Left ventricle myocardium superior (tissue), 1 donor: Measurements from ENCODE around the gene CIAO3. TPM values are rescaled to one million over a fixed set of nuclear protein-coding genes. Genes with fewer than 3 reads are reported as not detected.

Experiments used
- ATAC-seq: fragments of 200-7000 bp; cut with Tn5 transposase; one replicate; pipeline ENCODE4 v1.9.1; 2020; ENCODE audit warnings: mild to moderate bottlenecking, moderate library complexity
- DNase-seq: peaks from one replicate; pipeline ENCODE4 v3.0.0-alpha.2; 2020
- intact Hi-C: fragments of 100-400 bp; cut with micrococcal nuclease; formaldehyde crosslinking; loops from one replicate; pipeline ENCODE4 v1.11.0; 2022
- total RNA-seq: library from RNA; stranded (reverse); fragmentation: NEBNext Ultra II Directional; extraction: Animal tissue kit (Norgen Biotek cat#: 25700); gene quantifications from one replicate; pipeline ENCODE4 v1.2.1, GENCODE V29; 2021
- donor health status: DM: no; HTN: yes; CAD: no; lungs with severe emphysema.

The CIAO3 gene
- total RNA-seq, 1 donor from 2014 or later: 34.5 TPM

DNA sequence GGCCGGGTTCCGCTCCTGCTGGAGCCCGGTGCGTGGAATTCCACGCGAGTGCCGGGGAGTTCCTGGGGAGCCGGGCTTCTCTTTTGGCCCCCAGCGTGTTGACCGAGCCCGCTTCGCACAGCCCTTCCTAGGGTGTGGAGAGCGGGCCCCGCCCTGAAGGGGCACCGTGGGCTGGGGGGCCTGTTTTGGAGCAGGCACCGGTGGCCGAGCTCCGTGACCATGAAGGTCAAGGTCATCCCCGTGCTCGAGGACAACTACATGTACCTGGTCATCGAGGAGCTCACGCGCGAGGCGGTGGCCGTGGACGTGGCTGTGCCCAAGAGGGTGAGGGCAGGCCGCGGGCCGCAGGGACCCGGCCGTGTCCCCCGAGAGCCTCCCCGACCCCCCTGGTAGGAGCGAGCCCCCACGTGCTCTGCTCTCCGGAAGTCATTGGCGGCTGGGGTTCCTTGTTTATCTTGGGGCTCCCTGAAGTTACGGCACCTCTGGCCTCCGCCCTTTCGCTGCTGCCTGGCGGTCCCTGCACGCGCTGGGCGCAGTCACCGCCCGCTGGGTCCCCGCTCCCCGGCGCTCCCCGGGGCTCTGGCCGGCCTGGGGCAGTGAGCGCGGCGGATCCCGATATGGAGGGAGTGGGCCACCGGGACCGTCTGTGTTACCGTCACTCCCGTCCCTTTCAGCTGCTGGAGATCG is 13.4 kb downstream of the CIAO3 start:
- ATAC-seq (peak; percentile 9), DNase-seq (no peak)

DNA sequence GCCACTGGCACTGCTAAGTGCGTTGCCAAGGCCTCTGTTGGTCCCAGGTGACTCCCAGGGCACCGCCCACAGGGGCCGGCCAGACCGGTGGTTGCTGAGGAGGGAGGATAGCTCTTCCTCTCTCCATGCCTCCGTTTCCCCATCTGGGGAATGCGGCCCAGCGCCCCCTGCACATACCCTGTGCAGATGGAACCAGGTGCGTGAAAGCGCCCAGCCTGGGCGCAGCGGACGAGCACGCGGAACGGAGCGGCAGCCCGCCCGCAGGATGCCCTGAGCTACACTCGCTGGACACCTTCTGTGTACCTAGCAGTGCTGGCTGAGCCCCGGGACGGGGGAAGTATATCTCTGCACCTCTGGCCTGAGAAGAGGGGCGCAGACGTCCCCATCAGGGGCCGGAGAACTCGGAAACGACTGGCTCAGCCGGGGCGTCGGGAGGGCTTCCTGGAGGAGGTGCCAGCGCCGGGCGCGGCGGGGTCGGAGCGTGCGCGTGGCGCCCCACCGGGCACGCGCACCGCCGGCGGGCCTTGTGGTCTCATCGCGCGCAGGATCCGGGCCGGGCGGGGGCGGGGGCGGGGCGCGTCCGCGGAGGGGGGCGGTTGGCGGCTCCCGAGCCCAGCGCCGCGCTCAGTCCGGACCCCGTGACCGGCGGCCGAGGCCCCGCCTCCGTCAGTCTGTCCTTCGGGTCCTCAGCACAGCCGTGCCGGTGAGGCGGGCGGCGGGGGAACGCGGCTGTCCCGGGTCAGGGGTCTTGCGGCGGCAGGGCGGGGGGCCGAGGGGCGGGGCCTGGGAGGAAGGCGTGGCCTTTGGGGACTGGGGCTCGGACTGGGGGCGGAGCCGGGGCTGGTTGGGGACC is 14.1 kb downstream of the CIAO3 start, which contains the start of the genes CCDC78 and HAGHL:
Gene CCDC78 (minus strand): TSS at position 6 of the 853 bp plus-strand sequence. CDS start 76 bp downstream, outside the sequence.
Gene HAGHL (plus strand): TSS at position 669 of the 853 bp plus-strand sequence. CDS start 404 bp downstream, outside the sequence.
- intact Hi-C loops: no loop called here
- peak; percentile 79 for DNase-seq

More for the DNA sequence above, 13.4 kb downstream of the CIAO3 start:
- intact Hi-C loops: no loop called here

DNA sequence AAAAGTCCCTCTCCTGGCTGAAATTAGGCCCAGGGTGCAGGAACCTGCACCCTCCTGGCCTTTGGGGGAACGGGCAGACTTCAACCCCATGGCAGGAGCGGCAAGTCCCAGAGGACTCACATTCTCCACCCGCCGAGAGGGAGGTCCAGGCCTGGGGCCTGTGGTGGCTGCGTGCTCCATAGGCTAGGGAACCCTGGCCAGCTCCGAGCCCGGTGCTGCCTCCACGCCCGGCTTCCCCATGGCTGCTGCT is 14.7 kb downstream of the CIAO3 start:
- intact Hi-C loops: no loop called here
- ATAC-seq: no peak
- no peak for DNase-seq

More for the DNA sequence above, 14.1 kb downstream of the CIAO3 start, which contains the start of the genes CCDC78 and HAGHL:
- ATAC-seq: peak; percentile 55

DNA sequence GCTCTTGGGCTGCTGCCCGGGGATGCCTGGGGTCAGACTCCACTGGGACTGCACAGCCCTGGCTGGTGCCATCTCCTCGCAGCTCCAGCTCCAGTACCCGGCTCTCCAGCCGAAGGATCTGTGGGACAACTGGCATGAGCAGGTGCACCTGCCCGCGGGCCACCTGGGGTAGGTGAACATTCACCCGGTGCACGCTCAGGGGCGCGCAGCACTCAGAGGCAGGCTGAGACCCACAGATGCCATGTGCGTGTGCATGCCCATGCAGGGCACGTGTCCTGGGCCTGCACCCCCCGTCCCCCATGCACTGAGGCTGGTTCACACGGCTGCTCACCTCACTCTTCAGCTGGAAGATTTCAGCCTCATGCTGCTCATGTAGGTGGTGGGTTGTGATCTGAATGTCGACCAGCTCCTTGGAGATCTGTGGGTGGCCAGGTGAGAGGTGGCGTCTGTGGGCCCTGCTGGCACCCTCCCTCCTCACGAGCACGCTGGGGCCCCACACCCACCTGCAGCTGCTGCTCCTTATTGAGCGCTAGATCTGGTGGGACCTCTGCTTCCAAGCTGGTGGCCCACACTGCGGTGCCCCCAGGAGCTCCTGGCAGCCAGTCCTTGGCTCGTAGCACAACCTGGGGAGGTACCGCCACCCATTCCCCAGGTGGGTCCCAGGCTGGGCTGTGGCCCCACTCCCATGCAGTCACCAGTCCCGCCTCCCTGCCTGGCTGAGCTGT is 15.2 kb downstream of the CIAO3 start:
- intact Hi-C loops: no loop called here
- no peak for ATAC-seq
- no peak for DNase-seq

DNA sequence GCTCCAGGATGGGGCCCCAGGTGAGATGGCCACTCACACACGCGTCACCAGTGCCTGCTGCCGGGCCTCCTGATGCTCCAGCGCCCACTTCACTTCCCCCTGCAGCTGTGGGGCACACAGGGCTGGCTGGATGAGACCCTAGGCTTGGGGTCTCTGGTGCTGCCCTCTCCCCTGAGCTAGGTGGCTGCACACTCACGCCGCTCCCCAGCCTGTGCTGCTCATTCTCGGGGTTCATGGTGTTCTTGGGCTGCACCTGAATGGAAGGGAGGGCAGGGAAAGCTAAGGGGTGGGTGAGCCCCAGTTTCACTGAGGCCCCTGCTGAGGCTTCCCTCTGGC is 15.8 kb downstream of the CIAO3 start:
- DNase-seq: no peak
- intact Hi-C loops: no loop called here
- ATAC-seq: no peak

DNA sequence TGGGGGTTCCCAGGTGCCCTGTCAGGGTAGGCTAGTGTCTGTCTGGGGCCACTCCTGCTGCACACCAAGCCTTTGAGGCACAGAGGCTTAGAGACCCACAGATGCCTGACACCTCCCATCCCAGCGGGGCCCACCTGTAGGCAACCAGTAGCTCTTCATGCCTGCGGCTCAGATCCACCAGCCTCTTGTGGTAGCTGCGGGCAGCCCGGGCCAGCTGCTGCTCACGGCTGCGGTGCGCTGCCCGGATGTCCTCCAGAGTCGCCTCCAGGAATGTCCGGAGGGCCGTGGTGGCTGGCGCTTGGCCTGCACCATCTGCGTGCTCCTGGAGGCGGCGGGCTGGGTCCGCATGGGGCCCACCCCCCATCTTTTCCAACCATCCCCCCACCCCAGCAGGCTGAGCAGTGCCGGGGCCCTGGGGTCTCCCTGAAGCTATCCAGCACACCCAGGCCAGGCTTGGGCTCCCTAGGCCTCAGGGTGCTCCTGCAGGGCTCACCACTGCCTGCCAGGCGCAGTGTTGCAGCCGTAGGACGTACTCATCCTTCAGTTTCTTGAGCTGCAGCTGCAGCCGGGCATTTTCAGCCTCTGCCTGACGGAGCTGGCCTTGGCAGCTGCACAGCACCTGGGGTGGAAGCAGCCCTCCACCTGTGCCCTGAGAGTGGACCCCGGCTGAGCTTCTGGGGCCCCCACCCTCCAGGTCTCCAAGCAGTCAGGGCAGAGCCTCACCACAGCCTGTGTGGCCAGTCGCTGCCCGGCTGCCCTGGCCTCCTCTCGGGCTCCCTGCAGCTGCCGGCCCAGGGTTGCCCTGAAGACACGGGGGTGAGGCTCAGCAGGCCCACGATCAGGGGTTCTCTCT is 16.4 kb downstream of the CIAO3 start:
- ATAC-seq (no peak), DNase-seq (no peak)
- intact Hi-C loops: no loop called here

DNA sequence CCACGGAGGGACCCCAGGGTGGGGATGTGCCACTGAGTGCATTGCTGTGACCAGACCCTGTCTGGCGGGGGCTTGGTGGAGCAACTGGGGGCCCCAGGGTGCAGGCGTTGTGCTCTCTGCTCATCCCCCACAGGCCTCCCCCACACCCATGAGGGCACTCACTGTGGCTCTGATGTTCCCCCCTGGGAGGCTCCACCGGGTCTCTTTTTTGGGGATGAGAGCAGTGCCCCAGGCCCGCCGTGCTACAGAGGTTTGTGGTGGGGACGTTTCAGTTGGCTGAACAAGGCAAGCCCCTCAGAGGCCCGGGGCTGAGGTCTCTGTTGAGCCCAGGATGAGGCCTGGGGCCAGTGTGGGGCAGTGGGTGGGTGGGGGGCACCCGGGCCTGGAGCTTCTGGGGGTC is 17.1 kb downstream of the CIAO3 start:
- intact Hi-C loops: no loop called here
- ATAC-seq (no peak), DNase-seq (no peak)

DNA sequence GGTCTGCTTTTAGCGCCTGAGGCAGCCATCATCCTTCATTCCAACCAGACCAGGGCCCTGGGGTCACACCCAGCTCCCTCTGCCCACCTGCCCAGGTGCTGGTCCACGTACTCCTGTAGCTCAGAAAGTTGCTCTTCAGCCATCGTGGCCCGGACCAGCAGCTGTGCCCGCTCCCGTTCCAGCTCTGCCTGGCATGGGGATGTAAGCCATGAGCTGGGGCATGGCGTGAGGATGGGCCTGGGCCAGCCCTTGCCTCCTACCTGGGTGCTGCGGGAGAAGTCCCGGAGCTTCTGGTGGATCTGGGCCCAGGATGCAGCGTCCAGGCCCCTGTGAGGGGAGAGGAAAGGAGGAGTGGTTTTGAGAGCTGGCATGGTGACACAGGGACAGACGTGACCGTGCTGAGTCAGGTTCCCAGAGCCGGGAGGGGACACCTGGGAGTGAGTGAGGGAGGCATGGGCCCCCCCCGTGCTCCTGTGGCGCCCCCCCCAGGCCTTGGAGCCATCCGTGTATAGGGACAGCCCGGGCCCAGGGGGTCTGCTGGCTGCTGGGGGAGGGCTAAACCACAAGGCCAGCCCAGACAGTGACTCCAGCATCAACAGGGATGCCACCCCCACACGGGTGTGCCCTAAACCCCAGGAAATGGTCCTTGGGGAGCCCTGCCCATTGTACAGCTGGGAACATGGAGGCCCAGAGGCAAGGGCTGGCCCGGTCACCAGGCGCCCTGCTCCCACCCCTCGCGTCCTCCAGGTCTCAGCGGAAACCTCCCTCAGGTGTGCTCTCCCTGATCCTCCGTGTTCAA is 17.8 kb downstream of the CIAO3 start:
- intact Hi-C loops: no loop called here
- DNase-seq (no peak), ATAC-seq (no peak)

DNA sequence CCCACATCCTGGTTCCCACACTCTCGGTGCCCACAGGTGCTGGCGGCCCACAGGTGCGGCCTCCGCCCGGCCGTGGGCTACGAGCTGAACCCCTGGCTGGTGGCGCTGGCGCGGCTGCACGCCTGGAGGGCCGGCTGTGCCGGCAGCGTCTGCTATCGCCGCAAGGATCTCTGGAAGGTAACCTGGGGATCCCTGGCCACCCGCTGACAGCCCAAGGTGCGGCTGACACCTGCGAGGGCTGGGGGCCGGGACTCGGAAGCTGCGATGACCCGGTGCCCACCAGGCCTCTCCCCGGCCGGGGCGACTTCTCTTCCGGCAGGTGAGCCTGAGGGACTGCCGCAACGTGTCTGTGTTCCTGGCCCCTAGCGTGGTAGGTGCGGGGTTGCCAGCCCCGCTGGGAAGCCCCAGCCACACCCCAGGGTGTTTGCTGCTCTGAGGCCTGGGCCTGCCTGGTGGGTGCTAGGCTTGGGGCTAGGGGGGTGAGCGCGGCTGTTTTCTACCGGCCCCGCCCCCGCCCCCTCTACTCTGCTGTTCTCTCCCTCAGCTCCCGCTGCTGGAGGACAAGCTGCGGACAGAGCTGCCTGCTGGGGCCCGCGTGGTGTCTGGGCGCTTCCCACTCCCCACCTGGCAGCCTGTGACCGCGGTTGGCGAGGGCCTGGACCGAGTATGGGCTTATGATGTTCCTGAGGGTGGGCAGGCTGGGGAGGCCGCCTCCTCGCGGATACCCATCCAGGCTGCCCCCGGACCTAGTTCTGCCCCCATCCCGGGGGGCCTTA is 18.8 kb downstream of the CIAO3 start:
- ATAC-seq (no peak), DNase-seq (no peak)
- intact Hi-C loops: no loop called here

DNA sequence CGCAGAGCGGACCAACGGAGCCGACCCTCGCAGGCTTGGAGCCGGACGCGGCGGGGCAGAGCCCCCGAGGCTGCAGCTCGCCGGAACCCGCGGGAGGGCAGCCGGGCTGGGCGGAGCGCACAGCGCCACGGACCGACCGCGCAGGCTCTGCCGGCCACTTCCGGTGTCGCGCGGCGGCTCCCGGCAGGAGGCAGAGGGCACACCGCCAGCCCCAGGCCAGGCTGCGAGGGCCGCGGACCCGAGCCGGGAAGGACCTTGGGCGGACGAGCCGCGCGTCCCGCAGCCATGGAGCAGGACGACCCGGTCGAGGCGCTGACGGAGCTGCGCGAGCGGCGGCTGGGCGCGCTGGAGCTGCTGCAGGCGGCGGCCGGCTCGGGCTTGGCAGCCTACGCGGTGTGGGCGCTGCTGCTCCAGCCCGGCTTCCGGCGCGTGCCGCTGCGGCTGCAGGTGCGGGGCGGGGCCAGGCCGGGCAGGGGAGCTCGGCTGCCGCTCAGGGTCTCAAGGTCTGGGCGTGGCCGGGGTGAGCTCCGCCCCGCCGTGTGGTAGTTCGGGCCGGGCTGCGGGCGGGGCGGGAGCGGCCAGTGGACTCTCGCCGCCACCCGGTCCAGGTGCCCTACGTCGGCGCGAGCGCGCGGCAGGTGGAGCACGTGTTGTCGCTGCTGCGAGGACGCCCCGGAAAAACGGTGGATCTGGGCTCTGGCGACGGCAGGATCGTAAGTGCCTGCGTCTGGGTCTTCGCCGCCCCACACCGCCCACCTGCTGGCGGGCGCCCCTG is 19.6 kb downstream of the CIAO3 start, which contains the start of gene ANTKMT:
Gene ANTKMT (plus strand): TSS at position 157 of the 775 bp plus-strand sequence. CDS start 129 bp downstream, at position 286.
- intact Hi-C loops: no loop called here
- DNase-seq: peak; percentile 90
- ATAC-seq: peak; percentile 90

DNA sequence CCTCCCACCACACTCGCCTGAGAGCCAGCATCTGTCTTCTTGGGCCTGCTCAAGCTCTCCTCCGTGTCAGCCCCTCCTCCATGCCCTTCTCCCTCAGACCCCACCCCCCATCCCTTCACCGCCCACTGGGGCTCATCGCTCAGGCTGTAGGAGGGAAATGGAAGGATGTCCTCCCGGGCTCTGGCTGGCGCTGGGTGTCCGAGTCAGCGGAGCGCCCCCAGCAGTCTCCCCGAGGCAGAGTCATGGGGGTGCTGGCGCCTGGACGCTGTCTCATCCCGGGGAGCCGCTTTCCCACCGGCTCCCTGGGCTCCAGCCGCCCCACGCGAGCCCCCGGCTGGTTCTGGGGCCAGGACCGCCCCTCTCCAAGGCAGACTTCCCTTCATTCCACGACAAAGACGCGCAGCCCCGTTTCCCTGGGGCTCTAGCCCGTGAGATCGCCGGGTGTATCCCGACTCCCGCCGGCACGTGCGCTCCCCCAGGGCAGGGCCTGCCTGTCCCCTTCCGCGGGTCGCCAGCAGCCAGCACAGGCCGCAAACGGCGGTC is 20.3 kb downstream of the CIAO3 start:
- intact Hi-C loops: no loop called here
- ATAC-seq: peak; percentile 62
- peak; percentile 57 for DNase-seq

DNA sequence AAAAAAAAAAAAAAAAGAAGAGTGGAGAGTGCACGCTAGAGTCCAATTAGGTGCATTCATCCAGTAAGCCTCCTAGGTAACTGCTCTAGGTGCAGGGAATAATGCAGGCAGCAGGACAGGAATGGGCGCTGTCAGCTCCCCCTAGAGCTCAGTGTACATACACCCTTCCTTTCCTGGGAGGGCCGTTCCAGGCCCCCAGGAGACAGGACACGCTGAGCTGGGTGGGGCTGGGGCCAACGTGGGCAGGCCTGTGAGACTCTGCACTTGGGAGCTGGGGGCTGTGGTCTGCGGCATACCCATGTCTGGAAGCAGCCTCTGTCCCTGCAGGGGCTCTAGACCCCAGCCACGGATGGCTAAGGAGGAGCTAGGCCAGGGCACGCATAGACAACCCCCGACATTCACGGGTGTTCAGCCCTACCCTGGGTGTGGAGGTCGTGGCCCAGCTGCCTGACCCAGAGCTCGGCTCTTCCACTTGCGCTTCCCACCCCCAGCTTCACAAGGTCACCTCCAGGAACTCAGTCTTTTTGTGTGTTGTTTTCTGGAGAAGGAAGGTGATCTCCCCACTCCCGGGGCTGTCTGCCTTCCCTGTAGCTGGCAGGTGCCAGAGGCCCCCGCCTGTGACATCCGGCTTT is 20.9 kb downstream of the CIAO3 start:
- DNase-seq (no peak), ATAC-seq (no peak)
- intact Hi-C loops: no loop called here

DNA sequence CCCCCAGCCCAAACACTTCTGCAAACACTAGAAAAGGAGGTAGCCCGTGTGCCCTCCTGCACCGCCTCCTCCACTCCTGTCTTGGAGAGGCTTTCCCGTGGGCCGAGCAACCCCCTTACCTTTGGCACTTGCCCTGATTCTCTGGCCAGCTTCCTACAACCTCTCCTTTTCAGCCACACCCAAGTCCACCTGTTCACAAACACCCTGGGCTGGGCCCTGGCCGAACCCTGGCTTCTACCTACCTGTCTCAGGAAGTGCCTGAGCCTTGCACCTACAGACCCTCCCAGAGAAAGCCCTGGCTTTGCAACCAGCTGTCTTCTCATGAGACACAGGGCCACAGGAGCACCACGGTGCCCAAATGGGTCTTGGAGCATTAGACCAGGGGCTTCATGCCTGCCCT is 21.9 kb downstream of the CIAO3 start:
- no peak for DNase-seq
- intact Hi-C loops: no loop called here

DNA sequence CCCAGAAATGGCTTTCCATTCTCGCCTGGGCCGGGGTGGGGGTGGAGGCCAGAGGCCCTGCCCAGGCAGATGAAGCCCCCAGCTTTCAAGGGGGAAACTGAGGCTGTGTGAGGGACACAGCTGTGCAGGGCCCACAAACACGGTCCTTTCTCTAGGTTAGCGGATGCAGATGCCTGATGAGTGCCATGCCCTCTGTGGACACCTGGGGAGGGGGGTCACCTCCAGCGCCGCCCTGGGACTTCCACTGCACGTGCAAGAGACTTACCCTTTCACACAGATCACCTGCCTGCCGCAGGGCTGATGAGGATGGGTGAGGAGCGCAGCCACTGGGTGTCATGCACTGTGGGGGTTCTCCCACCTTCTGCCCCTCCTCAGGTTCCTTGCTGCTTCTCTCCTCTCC is 22.4 kb downstream of the CIAO3 start:
- ATAC-seq: no peak
- intact Hi-C loops: no loop called here

More for the DNA sequence above, 21.9 kb downstream of the CIAO3 start:
- no peak for ATAC-seq

DNA sequence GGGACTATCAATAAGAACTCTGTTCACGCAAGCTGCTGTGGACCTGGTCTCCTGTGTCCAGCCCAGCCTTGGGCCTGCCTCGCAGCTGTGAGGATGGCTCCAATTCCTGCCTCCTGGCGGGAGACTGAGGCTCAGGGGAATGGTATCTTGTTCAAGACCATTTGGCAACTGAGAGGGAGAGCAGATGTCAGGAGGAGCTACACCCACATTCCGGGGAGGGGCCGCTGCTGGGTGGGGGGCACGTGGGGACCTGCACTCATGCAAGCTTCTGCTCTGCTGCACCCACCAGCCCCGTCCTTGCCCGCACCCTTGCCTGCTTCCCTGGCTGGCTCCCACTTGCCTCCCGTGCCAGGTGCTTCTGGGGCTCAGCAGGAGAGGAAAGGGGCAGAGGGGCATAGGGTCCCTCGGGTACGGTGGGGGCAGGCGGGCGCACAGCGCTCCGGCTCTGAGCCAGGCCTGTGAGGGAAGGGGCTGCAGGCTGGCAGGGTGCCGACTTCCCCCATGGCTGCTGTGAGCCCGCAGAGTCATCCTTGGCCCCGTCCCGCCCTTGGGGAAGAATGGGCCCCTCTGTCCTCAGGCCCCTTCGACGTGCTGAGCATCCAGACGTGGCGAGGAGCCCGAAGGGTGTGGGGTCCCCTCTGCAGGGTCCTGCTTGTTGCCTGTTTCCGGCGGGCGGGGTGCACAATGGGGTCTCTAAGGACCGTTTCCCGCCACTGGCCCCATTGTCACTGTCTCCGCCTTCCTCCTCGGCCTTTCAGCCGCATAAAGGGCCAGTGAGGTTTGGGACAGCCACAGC is 23.1 kb downstream of the CIAO3 start:
- DNase-seq (no peak), ATAC-seq (no peak)
- intact Hi-C loops: no loop called here

More for the DNA sequence above, 22.4 kb downstream of the CIAO3 start:
- no peak for DNase-seq
